ENCODE measurements around the gene ELP6.

DNA sequence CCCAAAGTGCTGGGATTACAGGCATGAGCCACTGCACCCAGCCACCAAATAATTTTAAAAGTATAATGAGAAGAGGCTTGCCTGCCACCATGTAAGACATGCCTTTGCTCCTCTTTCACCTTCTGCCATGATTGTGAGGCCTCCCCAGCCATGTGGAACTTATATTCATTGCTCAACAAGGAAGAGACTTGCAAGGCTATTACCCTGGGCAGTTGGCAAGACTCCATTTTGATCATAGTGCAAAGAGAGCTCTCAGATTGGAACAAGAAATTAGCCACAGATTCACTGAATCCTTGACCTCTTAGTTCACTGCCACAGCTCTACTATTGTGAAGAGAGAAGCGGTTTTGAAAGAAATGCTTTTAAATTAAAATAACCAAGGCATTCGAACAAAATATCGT is 43.9 kb downstream of the ELP6 start:
- TF ChIP-seq, protein P1, sequence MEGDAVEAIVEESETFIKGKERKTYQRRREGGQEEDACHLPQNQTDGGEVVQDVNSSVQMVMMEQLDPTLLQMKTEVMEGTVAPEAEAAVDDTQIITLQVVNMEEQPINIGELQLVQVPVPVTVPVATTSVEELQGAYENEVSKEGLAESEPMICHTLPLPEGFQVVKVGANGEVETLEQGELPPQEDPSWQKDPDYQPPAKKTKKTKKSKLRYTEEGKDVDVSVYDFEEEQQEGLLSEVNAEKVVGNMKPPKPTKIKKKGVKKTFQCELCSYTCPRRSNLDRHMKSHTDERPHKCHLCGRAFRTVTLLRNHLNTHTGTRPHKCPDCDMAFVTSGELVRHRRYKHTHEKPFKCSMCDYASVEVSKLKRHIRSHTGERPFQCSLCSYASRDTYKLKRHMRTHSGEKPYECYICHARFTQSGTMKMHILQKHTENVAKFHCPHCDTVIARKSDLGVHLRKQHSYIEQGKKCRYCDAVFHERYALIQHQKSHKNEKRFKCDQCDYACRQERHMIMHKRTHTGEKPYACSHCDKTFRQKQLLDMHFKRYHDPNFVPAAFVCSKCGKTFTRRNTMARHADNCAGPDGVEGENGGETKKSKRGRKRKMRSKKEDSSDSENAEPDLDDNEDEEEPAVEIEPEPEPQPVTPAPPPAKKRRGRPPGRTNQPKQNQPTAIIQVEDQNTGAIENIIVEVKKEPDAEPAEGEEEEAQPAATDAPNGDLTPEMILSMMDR (IDR thresholded peaks at IDR 0.05), result no peak
- TF ChIP-seq RCOR1 (IDR thresholded peaks at IDR 0.05; ENCODE audit: low read depth, low read length) (no peak), FOXS1 (CRISPR knock-in tag; IDR thresholded peaks at IDR 0.05) (no peak), MYC (IDR thresholded peaks at IDR 0.05; ENCODE audit: borderline replicate concordance, low read length) (no peak), CEBPB (IDR thresholded peaks at IDR 0.05) (no peak), JUN (IDR thresholded peaks at IDR 0.05) (no peak), NFE2L2 (conservative IDR thresholded peaks at IDR 0.05; ENCODE audit: low read length) (no peak), ZSCAN20 (CRISPR knock-in tag; IDR thresholded peaks at IDR 0.05) (no peak), RAD21 (conservative IDR thresholded peaks at IDR 0.05 in 1 of 2, IDR thresholded peaks at IDR 0.05 in 1 of 2) (no peak), RNF2 (IDR thresholded peaks at IDR 0.05; ENCODE audit: borderline replicate concordance, low read depth) (no peak), NR3C1 (IDR thresholded peaks at IDR 0.05) (no peak), SMC3 (IDR thresholded peaks at IDR 0.05) (no peak)
- TF ChIP-seq, protein P2, sequence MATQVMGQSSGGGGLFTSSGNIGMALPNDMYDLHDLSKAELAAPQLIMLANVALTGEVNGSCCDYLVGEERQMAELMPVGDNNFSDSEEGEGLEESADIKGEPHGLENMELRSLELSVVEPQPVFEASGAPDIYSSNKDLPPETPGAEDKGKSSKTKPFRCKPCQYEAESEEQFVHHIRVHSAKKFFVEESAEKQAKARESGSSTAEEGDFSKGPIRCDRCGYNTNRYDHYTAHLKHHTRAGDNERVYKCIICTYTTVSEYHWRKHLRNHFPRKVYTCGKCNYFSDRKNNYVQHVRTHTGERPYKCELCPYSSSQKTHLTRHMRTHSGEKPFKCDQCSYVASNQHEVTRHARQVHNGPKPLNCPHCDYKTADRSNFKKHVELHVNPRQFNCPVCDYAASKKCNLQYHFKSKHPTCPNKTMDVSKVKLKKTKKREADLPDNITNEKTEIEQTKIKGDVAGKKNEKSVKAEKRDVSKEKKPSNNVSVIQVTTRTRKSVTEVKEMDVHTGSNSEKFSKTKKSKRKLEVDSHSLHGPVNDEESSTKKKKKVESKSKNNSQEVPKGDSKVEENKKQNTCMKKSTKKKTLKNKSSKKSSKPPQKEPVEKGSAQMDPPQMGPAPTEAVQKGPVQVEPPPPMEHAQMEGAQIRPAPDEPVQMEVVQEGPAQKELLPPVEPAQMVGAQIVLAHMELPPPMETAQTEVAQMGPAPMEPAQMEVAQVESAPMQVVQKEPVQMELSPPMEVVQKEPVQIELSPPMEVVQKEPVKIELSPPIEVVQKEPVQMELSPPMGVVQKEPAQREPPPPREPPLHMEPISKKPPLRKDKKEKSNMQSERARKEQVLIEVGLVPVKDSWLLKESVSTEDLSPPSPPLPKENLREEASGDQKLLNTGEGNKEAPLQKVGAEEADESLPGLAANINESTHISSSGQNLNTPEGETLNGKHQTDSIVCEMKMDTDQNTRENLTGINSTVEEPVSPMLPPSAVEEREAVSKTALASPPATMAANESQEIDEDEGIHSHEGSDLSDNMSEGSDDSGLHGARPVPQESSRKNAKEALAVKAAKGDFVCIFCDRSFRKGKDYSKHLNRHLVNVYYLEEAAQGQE (IDR thresholded peaks at IDR 0.05), result no peak

All from A549 (cell line).